Measurements from ENCODE around the gene REPIN1.

DNA sequence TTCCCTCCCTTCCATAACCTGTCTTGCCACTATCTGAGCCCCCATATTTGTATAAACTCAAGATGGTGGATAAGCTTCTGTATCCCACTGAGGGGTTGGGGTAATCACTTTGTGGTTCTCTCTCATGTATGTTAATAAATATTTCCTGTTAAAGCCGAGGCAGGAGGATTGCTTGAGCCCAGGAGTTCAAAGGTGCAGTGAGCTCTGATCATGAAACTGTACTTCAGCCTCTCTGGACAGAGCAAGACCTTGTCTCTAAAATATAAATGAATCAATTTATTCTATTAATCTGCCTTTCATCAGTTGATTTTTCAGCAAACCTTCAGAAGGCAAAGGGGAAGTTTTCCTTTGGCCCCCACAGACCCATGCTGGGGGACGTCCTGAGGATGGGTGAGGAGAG, 25.4 kb upstream of the REPIN1 start:
- no peak for TF ChIP-seq POLR2A (IDR thresholded peaks at IDR 0.05)
- TF ChIP-seq, protein P1, sequence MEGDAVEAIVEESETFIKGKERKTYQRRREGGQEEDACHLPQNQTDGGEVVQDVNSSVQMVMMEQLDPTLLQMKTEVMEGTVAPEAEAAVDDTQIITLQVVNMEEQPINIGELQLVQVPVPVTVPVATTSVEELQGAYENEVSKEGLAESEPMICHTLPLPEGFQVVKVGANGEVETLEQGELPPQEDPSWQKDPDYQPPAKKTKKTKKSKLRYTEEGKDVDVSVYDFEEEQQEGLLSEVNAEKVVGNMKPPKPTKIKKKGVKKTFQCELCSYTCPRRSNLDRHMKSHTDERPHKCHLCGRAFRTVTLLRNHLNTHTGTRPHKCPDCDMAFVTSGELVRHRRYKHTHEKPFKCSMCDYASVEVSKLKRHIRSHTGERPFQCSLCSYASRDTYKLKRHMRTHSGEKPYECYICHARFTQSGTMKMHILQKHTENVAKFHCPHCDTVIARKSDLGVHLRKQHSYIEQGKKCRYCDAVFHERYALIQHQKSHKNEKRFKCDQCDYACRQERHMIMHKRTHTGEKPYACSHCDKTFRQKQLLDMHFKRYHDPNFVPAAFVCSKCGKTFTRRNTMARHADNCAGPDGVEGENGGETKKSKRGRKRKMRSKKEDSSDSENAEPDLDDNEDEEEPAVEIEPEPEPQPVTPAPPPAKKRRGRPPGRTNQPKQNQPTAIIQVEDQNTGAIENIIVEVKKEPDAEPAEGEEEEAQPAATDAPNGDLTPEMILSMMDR (IDR thresholded peaks at IDR 0.05), result no peak
